ENCODE measurements around the gene ISYNA1. TPM values are rescaled to one million over a fixed set of nuclear protein-coding genes. Genes with fewer than 3 reads are reported as not detected.

The ISYNA1 gene
- total and polyA plus RNA-seq, 2 of the 13 experiments (the other 11 are each of a cell fraction or from before 2014, with no cell fraction given) = 29.6 to 48.5 TPM

DNA sequence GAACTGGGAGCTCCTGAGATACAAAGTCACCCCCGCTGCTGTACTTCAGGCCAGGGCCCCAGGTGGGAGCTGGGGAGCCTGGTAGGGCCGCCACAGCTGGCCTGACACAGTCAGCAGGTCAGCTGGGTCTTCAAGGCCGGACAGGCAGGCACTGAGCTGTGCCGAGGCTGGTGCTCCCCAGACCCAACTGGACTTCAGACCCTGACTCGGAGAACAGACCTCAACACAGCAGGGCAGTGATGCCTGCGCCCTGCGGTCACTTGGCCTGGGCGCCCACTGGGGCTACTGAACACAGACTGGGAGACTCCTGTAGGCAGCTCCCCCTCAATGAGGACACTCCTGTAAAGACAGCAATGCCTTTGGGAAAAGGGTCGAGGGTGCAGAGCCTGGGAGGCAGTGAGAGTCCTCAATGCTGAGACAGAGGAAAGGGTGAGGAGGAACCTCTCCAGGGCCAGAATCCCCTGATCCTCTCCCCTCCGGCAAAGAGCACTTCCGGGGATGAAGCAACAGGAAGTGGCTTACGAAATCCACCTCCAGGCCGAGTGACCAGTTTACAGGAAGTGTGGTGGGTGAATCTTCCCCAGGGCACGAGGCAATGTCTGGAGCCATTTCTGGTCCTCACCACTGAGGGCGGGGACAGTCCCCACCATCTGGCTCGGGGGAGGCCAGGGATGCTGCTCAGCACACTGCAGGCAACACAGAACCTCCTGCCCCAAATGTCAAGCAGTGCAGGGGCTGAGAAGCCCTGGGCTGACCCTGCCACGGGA lies 40.8 kb upstream of the ISYNA1 start (continued):
- TF ChIP-seq ZNF33B (CRISPR knock-in tag; IDR thresholded peaks at IDR 0.05) = 0 out of 2 replicates have a peak, but pooled peaks have one; percentile 42
- peak; percentile 55; the same call in 1 of the 2 replicates for TF ChIP-seq ZNF670 (CRISPR knock-in tag; IDR thresholded peaks at IDR 0.05; ENCODE audit: borderline replicate concordance)
- TF ChIP-seq ARNT (IDR thresholded peaks at IDR 0.05) = no peak
- TF ChIP-seq ZNF558 (CRISPR knock-in tag; IDR thresholded peaks at IDR 0.05; ENCODE audit: borderline replicate concordance) = peak; percentile 47; the same call in 1 of the 2 replicates
- TF ChIP-seq KLF12 (CRISPR knock-in tag; IDR thresholded peaks at IDR 0.05; ENCODE audit: borderline replicate concordance) = no peak
- peak; percentile 57; the same call in 1 of the 2 replicates for TF ChIP-seq ZFP90 (CRISPR knock-in tag; IDR thresholded peaks at IDR 0.05; ENCODE audit: borderline replicate concordance)
- TF ChIP-seq JDP2 (CRISPR knock-in tag; IDR thresholded peaks at IDR 0.05; ENCODE audit: borderline replicate concordance) = no peak
- 0 out of 2 replicates have a peak, but pooled peaks have one; percentile 24 for TF ChIP-seq ZNF318 (CRISPR knock-in tag; IDR thresholded peaks at IDR 0.05)
- TF ChIP-seq ZNF446 (CRISPR knock-in tag; IDR thresholded peaks at IDR 0.05) = no peak
- TF ChIP-seq AGO2 (optimal IDR thresholded peaks at IDR 0.05; ENCODE audit: low read depth, low read length) = no peak
- TF ChIP-seq ZSCAN20 (CRISPR knock-in tag; IDR thresholded peaks at IDR 0.05; ENCODE audit: borderline replicate concordance) = no peak
- no peak for TF ChIP-seq XRCC5 (optimal IDR thresholded peaks at IDR 0.05; ENCODE audit: low read length)
- no peak for TF ChIP-seq ADNP (CRISPR knock-in tag; IDR thresholded peaks at IDR 0.05)
- TF ChIP-seq ZNF431 (CRISPR knock-in tag; IDR thresholded peaks at IDR 0.05; ENCODE audit: borderline replicate concordance, low read depth) = peak; percentile 49; the same call in 1 of the 2 replicates
- TF ChIP-seq HNRNPH1 (optimal IDR thresholded peaks at IDR 0.05; ENCODE audit: low read depth, low read length) = no peak
- no peak for TF ChIP-seq ZNF468 (CRISPR knock-in tag; IDR thresholded peaks at IDR 0.05)
- no peak for TF ChIP-seq ZNF75D (CRISPR knock-in tag; IDR thresholded peaks at IDR 0.05; ENCODE audit: borderline replicate concordance)
- TF ChIP-seq RFX3 (CRISPR knock-in tag; IDR thresholded peaks at IDR 0.05) = no peak
- peak; percentile 86; the same call in 1 of the 2 replicates for TF ChIP-seq ZNF710 (CRISPR knock-in tag; IDR thresholded peaks at IDR 0.05; ENCODE audit: borderline replicate concordance)
- TF ChIP-seq RAD51 (IDR thresholded peaks at IDR 0.05; ENCODE audit: borderline replicate concordance) = no peak
